ENCODE results near the gene SPDEF.

GRCh38 chr6:34514593-34515472, 41.3 kb downstream of the SPDEF start:
- no peak for TF ChIP-seq GLIS3 (CRISPR knock-in tag; IDR thresholded peaks at IDR 0.05)
- no peak for TF ChIP-seq ZFP3 (CRISPR knock-in tag; IDR thresholded peaks at IDR 0.05)
- TF ChIP-seq ZFP30 (CRISPR knock-in tag; IDR thresholded peaks at IDR 0.05): no peak
- no peak for TF ChIP-seq ZNF8 (CRISPR knock-in tag; IDR thresholded peaks at IDR 0.05)
- TF ChIP-seq RARB (CRISPR knock-in tag; IDR thresholded peaks at IDR 0.05): no peak
